Esophagus mucosa (tissue), 1 donor: ENCODE measurements around the gene AFG1L. TPM values are rescaled to one million over a fixed set of nuclear protein-coding genes. Genes with fewer than 3 reads are reported as not detected.

Experiments
- ATAC-seq: fragments of 200-7000 bp; cut with Tn5 transposase; one replicate; pipeline ENCODE4 v1.9.1; 2020
- total RNA-seq: library from RNA; stranded (reverse); gene quantifications from one replicate; pipeline ENCODE4 v1.2.4, GENCODE V29; 2023
- donor health status: DM: yes; HTN: yes; CAD: no.

The AFG1L gene
- total RNA-seq, 1 donor from 2014 or later: 7.6 TPM

DNA sequence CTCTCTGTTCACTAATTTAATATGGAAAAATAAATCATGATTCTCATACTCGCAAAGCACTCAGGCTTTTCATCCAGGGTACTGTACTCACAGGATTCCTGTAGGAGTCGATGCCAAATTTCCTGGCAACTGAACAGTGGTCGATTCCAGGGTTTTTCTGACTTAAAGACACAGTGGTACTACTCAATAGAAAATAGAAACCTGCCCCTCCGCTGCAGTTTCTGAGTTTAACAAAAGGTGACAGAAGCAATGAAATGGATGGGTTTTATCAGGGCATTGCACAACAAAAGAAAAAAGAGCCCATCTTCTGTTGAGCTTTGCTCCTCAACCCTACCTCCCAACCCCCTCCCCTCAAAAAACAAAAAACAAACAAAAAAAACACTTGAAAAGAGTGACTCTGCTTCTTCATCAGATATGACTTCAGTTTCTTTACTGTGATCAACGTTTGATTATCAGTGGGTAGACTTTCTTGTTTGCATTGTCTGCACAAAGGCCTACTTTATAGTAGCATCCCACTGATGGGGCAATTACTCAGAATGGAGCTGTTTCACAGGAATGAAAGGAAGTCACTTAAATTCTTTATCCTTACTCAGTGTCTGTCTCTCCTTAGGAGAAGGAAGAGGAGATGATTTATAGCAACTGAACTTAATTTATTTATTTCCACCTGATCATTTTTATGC lies 169.7 kb downstream of the AFG1L start:
- ATAC-seq: no peak

DNA sequence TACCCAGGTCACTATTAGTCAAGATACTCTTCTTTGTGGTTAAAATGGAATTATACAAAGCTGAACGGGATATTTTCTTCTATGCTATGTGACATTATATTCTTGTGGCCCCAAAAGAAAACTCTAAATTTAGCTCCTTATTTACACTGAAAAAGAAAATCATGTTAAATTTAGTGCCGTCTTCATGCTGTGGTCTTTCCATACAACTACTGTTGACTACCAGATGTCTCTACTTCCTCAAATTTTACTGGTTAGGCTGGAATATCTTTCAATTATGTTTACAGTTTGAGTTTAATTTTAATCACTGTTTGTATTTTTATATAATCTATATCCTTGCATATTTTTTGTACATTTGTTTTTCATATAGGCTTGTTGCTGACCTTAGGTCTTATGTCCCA lies 170.2 kb downstream of the AFG1L start:
- ATAC-seq: no peak

DNA sequence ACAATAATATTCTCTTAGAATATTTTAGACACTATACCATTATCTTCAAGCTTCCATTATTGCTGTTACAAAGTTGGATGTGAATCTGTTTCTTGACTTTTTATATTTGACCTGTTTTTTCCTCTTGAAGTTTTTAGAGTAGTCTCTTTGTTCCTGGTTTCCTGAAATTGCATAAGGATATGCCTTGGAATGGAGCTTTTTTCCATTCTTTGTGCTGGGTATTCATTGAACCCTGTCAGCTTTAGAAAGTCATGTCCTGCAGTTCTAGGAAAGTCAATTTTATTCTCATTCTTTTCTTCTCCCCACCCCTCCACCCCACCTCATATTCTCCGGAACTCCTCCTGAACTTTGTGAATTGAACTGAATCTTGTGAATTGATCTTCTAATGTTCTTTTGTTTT lies 173.5 kb downstream of the AFG1L start:
- ATAC-seq: no peak

DNA sequence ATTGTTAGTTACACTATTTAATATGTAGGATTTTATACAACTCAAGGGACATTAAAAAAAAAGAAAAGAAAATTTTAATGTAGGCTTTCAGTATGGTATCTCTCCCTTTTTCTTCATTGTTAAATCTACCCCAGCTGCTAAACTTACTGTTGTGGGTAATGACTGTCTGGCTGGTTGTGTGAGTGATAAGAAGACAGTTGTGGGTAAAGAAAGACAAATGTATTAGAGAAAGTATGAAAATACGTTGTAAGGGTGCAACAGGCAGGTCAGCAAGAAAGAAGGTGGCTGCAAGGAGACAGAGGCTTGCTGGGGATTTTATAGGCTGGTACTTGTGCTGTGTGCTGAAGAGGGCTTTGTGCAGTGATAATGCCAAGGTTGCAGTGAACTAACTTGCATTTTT lies 174.5 kb downstream of the AFG1L start:
- ATAC-seq: no peak

DNA sequence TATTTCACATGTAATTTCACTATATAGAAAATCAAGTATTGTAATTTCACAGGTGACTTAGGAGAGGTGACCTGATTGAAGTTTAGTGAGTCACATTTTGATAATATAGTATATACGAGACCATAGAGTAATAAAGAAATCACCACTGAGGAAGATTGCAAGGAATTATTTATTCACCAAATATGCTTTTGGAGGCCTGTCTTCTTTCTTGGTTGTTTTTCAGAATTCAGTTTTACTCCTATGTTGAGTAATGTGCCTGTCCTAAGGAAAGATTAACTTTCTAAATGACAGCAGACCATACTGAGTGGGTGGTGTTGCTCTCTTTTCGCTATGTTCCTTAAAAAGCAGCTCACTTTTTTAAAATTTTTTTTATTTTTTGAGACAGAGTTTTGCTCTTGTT lies 178.3 kb downstream of the AFG1L start:
- no peak for ATAC-seq

DNA sequence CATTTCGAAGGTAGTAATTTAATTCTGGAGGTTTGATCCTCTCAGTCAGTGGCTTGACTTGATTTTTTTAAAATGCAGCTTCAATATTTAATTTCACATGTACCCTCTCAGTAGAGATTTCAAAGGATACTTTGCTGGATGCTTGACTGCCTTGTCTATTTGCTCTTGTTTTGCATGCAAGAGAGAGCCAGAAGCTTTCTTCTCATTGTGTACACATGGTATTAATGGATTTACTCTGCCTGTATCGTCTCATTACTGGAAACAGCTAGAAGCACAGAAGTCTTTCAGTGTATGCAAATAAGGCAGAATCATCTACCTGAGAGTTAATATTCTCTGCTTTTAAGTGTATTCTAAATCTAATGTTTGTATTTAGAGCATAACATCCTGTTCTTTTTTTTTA lies 181.5 kb downstream of the AFG1L start:
- ATAC-seq: no peak

DNA sequence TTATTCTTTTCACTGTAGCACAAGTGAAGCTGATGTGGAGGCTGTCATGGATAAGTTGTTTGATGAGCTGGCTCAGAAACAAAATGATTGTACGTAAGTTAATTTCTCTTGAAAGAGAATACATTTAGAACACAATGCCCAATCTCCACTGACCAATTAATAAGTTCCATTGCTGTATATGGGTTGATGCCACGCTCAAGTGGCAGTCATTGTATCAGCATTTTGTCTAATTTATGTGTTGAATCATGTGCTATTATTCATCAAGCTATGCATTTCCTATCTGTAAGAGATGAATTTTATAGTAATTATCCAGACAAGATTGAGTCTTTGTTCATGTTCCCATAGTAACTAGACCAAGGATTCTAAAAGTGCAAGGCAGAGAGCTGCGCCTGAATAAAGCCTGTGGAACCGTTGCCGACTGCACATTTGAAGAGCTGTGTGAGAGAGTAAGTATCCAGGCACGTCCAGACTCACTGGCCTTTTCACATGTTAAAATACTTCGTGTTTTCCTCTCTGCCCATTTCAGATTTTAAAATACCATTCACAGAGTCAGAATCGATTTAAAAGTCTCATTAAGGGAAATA lies 182.1 kb downstream of the AFG1L start:
- no peak for ATAC-seq

DNA sequence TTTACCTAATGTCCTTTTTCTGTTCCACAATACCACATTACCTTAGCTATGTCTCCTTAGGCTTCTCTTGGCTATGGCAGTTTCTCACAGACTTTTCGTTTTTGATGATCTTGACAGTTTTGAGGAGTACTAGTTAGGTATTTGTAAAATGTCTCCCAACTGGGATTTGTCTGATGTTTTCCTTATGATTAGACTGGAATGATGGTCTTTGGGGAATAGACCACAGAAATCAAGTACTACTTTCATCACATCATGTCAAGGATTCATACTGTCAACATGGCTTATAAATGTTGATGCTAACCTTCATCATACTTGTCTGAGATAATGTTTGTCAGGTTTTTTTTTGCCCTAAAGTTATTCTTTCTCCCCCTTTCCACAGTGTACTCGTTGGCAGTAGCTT lies 187.7 kb downstream of the AFG1L start:
- ATAC-seq: no peak

DNA sequence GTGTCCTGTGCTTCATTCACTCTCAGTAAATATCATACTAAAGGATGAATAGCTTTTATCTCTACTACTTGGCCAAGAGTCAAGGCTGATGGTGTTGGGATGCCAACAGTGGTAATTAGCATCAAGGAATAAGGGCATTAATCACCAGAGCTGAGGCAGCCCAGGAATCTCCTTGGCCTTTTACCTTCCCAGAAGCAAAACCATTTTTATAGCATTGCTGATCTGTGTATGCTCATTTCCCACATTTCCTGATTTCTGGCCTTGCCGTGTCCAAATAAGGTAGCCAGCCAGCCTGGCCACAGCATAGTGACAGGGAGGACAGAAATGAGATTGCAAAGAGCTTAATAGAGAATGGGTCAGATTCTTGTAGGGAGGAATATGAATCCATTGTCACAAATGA lies 189.2 kb downstream of the AFG1L start:
- no peak for ATAC-seq

DNA sequence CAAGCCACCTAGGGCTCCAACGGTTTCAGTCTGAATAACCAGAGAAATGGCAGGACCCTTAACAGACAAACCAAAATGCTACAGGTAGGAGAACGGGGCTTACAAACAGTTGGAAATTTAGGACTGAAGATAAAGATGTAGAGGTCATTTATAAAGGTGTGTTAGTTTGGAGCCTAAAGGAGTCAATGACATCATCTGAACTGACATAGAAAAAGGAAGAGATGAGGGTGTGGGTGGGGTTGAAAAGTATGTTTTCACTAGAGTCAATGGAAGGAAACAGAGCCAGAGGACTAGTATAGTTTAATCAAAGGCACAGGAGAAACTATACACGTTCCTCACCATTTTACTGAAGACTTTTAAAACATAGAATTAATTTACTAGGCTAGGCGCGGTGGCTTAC lies 194.8 kb downstream of the AFG1L start:
- ATAC-seq: no peak

DNA sequence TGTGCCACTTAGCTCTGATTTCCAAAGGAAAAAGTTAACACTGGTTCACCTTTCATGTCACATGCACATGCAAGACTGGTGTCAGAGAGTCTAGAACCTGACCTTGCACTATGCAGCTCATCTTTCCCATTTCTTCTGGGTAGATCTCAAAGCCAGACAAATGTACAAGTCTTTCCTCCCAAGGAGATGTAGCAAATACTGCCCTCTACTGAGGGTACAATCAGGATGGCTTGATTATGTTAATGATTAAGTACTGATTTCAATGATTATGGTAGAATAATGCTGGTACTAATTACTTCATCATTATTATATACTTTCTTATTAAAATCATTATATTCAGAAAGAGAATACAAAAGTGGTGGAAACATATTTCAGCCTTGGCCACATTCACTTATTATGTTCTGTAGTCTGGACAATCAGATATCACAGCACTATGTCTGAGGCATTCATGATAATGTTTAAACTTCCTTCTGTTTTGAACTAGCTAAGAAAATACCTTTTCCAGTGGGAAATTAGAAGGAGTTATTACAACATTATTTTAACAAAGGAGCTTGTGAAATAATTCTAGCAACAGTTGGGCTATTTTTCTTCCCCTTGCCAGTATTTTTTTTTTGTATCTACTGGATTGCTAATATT lies 197.4 kb downstream of the AFG1L start:
- peak; percentile 45 for ATAC-seq

DNA sequence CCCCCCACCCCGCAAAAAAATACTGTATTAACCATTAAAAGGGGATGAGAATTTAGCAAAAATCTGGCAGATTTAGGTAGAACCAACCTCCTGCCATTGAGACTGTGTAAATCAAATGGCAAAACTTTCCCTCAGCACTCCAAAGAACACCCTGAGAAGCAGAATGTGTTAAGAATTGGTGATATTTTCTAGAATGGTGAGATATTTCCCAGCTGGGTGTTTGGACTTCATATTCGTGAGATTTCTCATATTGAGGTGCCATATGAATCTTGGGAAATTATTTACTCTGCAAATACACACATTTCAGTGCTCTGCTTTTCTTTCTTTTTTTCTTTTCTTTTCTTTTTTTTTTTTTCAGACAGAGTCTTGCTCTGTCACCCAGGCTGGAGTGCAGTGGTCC lies 199.6 kb downstream of the AFG1L start:
- no peak for ATAC-seq

DNA sequence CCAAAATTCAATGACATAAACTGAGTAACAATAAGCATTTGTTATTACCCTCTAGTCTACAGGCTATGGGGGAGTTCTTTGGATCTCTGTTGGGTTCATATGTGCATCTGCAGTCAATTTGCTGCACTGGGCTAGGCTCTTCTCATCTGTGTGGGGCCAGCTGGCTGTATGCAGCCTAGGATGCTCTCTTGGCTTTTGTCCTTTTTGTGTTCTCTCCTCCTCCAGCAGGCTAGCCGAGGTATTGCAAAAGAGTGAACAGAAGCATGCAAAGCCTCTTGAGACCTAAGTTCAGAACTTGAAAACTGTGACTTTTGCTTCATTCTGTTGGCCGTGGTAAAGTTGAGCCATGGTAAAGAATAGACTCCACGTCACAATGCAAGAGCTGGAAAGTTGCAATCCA lies 203.0 kb downstream of the AFG1L start:
- peak; percentile 22 for ATAC-seq

DNA sequence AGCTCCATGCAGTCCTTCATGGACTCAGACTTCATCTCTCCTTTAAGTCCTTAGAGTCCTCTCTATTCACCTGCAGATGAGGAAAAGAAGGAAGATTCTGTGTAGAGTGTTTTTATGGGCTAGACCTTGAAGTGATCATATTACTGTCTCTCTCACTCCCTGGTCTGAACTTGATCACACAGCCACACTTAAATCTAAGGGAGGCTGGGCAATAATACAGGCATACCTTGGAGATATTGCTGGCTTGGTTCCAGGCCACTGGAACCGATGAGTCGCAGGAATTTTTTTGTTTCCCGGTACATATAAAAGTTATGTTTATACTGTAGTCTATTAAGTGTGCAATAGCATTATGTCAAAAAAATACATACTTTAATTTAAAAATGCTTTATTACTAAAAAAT lies 206.7 kb downstream of the AFG1L start:
- no peak for ATAC-seq

DNA sequence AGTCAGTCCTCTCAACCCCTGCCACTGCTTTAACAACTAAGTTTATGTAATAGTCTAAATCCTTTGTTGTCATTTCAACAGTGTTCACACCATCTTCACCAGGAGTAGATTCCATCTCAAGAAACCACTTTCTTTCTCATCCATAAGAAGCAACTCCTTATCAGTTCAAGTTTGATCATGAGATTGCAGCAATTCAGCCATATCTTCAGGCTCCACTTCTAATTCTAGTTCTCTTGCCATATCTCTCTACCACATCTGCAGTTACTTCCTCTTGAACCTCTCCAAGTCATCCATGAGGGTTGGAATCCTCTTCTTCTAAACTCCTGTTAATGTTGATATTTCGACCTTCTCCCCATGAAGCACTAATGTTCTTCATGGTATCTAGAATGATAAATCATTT lies 208.0 kb downstream of the AFG1L start:
- no peak for ATAC-seq

DNA sequence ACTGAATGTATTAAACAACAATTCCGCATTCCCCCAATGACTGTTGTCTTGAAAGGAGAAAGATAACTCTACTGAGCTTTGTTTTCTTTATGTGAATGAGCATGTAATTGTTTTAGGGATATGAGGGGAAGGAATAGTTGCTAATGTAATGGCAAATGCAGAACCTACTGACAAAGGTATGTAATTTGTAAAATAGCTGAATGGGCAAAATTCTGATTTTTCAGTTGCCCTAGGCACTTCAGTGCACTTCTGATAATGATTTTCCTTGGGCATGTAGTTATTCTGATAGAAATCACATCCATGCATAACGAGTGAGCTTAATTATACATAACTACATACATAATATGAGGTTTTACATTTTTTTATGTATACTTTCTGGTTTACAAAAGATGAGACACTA lies 212.5 kb downstream of the AFG1L start:
- no peak for ATAC-seq

DNA sequence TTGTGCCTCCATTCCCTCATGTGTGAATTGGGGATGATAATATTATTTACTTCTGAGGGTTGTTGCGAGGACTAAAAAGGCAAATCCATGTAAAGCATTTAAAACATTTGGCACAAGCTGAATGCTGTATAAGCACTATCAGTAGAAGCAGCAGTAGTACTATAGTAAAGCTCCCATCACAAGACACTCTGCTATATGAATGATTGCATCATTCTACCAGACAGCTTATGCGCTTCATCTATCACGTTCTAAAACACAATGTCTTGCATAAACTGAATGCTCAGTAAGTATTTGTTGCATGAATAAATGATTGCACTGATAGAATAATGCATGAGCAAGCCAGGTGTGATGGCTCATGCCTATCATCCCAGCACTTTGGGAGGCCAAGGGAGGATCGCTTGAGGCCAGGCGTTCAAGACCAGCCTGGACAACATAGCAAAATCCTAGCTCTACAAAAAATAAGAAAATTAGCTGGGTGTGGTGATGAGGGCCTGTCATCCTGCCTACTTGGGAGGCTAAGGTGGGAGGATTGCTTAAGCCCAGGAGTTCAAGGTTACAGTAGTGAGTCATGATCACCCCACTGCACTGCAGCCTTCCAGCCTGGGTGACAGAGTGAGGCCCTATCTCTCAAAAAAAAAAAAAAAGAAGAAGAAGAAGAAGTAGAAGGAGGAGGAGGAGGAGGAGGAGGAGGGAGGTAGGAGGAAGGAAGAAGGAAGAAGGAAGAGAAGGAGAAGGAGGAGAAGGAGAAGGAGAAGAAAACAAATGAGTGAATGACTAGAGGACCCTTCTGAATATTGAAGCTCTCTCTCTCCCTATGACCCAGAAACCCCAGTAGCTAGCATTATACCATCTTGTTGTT lies 215.8 kb downstream of the AFG1L start:
- ATAC-seq: no peak

DNA sequence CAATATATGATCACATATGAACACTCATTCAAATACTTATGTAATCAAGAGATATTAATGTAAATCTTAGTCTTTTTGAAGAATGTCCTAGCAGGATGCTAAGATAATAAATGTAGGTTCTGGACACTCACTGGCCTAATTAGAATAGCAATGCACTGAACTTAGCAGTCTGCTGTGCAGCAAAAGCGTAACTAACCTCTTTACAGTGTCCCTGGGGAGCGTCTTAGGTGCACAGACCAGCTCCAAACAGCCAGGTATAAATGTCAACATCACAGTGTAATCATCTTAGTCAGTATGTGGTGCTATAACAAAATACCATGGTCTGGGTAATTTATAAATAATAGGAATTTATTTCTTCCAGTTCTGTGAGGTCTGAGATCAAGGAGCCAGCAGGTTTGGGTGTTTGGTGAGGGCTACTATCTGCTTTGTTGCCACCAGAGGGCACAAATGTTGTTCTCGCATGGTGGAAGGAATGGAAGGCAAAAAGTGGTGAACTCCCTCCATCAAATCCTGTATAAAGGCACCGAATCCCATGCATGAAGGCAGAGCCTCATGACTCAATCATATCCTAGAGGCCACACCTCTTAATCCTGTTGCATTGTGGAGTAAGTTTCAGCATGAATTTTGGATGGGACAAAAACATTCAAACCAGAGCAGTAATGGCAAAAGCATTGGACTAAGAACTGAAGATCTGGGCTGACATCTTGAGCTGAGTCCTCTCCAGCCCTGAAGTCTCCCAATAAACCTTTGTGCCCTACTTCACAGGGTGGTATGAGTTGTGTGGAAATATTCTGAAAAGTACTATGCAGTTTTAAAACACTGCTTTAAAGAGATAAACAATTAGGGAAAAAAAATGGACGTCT lies 224.1 kb downstream of the AFG1L start:
- ATAC-seq: peak; percentile 48

DNA sequence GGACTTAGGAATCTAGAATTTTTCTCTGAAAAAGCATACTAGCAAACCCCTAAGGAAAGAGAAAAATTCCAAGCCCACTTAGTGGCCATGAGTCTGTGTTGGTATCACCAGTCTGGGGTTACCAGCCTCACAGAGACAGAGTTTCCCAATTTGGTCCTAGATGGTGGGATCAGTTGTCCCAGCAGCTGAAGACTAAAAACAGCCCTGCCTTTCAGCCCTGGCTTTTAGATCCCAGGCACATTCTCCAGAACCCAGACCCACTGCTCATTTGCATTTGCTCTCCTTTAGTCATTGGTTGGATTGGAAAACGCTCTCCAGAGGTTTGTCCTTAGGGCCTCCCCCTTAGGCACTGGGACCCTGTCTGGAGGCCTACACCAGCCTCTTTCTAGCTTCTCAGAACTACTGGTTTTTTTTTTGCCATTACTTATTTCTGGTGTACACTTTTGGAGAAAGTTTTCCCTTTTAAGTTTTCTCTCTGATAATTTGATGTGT lies 226.8 kb downstream of the AFG1L start:
- ATAC-seq: no peak

DNA sequence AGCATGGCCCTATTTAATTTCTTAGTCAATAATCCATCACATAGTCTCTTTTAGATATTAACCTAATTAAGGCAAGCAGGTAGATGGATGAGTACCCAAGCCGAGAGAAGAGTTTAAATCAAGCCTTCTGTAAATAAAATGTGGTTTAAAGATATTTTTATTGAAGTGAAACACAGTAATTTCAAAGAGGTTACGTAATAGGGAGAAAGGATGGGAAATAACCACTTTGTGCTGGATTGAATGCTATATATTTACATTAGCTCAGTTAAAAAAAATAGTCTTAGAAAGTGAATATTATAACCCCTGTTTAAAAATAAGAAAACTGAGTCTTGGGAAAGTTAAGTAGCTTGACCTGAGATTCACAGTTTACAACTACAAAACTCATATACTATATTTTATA lies 228.8 kb downstream of the AFG1L start:
- no peak for ATAC-seq

DNA sequence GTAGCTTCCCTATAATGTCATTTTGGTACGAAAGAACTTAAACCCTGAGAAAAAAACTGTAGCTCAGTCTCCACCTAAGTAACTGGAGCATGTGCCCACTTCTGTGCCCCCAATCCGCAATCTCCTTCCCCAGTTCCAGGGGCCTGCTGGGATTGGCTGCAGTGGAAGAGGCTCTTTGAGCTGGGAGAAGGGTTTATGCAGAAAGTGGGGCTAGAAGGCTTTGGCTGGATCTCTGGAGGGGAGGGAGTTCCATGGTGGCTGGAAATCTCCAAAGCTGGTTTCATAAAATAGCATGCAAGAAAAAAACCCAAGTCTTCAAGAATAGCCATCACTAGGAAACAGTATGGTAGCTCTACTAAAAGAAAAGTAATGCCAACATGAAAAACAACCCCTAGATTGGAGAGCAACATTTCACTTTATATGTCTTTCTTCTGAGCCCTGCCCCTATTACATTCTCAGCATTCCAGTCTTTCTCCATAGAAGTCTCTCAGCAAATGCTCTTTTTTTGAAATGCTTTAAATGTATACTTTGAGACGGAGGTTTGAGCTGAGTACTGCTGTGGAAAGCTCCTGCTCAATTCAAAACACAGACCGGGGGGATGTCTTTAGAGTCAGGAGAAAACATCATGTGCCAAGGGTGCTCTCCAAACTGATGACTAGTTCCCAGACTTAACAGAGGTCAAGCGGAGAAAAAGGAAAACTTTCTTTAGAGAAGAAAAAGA lies 229.8 kb downstream of the AFG1L start:
- ATAC-seq: no peak
